ENCODE data around the gene TERF2IP. TPM values are rescaled to one million over a fixed set of nuclear protein-coding genes. Genes with fewer than 3 reads are reported as not detected.

TERF2IP gene
- total RNA-seq, 2 donors from 2014 or later, result 27.1 to 37.0 TPM

GRCh38 chr16:75628351-75628750 is 19.2 kb upstream of the TERF2IP start:
- H3K36me3 ChIP-seq, result peaks cover 16% of the 10 kb centered on the region
- intact Hi-C loops (cut with DNase I), result loop anchor here (10.0 kb wide), 1 partner anchor 154 kb away; no protein-coding TSS in a partner anchor
- TF ChIP-seq CTCF (IDR thresholded peaks at IDR 0.05), result no peak
- no peak for DNase-seq
- H3K4me1 ChIP-seq, result no peaks in the 10 kb centered on the region
- H3K27ac ChIP-seq, result no peak overlapping the region
- H3K27me3 ChIP-seq, result no peaks in the 10 kb centered on the region
- no peaks in the 10 kb centered on the region for H3K9me3 ChIP-seq
- no peak overlapping the region for H3K4me3 ChIP-seq
- H3K9ac ChIP-seq (ENCODE audit: low read depth in 2 of 2, low read length in 2 of 2), result no peak overlapping the region

DNA sequence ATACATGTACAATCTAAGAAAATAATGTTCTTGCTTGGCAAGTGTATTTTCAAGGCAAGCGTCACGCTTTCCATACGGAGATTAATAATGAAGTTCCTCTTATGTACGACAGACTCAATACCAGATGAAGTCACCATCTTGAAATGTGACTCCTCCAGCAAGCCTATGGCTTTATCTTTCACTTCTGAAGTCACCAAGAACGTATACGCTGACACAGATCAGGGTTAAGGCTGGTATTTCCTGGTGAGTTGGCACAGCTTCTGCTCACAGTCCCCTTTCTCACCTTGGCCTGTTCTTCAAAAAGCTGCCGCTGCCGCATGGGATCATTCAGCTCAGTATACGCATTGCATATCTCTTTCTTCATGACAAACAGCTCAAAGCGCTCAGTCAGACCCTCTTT is 18.4 kb upstream of the TERF2IP start:
- no peak for DNase-seq
- H3K4me3 ChIP-seq, result no peak overlapping the region
- peaks cover 23% of the 10 kb centered on the region for H3K36me3 ChIP-seq
- no peaks in the 10 kb centered on the region for H3K4me1 ChIP-seq
- H3K27me3 ChIP-seq, result no peaks in the 10 kb centered on the region
- H3K27ac ChIP-seq, result no peak overlapping the region
- TF ChIP-seq CTCF (IDR thresholded peaks at IDR 0.05), result no peak
- intact Hi-C loops (cut with DNase I), result loop anchor here (10.0 kb wide), 1 partner anchor 154 kb away; no protein-coding TSS in a partner anchor
- no peak overlapping the region for H3K9ac ChIP-seq (ENCODE audit: low read depth in 2 of 2, low read length in 2 of 2)
- no peaks in the 10 kb centered on the region for H3K9me3 ChIP-seq

DNA sequence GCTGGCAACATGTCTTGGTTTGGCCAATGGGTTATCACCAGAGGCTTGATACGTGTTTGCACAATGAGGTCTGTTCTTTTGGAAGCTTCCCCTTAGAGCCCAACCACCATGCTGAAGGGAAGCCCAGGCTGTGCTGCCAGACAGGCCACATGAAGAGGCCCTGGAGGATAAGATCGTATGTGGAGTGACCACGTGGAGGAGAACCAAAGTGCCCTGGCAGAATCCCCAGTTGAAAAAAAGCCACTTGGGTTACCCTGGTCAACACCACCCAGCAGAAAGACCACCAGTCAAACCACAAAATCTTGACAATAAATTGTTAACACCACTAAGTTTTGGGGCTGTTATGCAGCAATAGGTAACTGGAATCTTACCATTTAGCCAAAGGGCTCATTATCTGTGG is 17.5 kb upstream of the TERF2IP start:
- Histone ChIP-seq H3K27ac (no peak overlapping the region), H3K27me3 (no peaks in the 10 kb centered on the region), H3K4me3 (no peak overlapping the region), H3K9ac (ENCODE audit: low read depth in 2 of 2, low read length in 2 of 2) (no peak overlapping the region), H3K36me3 (peaks cover 26% of the 10 kb centered on the region), H3K4me1 (no peaks in the 10 kb centered on the region), H3K9me3 (no peaks in the 10 kb centered on the region)
- intact Hi-C loops (cut with DNase I), result no loop called here
- no peak for TF ChIP-seq CTCF (IDR thresholded peaks at IDR 0.05)
- no peak for DNase-seq

DNA sequence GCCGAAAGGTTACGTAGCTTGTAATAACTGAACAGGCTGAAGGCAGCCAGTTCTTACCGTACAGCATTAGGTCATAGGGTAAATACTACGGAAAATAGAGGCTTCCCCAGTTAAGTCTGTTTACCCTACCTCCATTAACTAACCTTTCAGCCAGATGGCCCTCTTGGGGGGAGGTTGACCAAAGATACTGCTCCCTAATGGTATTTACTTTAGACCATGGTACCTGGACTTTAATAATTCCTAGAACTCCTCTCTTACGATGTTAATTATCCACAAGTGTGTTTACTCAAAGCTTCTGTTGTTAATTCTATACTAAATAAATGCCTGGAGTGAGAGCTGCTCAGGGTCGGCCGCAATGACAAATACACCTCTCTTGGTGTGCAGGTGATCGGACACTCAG is 14.7 kb upstream of the TERF2IP start:
- Histone ChIP-seq H3K27me3 (no peaks in the 10 kb centered on the region), H3K4me3 (no peak overlapping the region), H3K9ac (ENCODE audit: low read depth in 2 of 2, low read length in 2 of 2) (no peak overlapping the region), H3K4me1 (no peaks in the 10 kb centered on the region), H3K27ac (no peak overlapping the region), H3K9me3 (no peaks in the 10 kb centered on the region), H3K36me3 (peaks cover 32% of the 10 kb centered on the region)
- TF ChIP-seq CTCF (IDR thresholded peaks at IDR 0.05), result no peak
- no peak for DNase-seq
- intact Hi-C loops (cut with DNase I), result no loop called here

- H3K4me3 ChIP-seq, result no peak overlapping the region
- H3K36me3 ChIP-seq, result peaks cover 20% of the 10 kb centered on the region
- intact Hi-C loops (cut with DNase I), result no loop called here
- DNase-seq, result no peak
- no peak overlapping the region for H3K27ac ChIP-seq
- no peak for TF ChIP-seq CTCF (IDR thresholded peaks at IDR 0.05)
- no peak overlapping the region for H3K9ac ChIP-seq (ENCODE audit: low read depth in 2 of 2, low read length in 2 of 2)
- H3K27me3 ChIP-seq, result no peaks in the 10 kb centered on the region
- no peaks in the 10 kb centered on the region for H3K9me3 ChIP-seq
- H3K4me1 ChIP-seq, result no peaks in the 10 kb centered on the region
Measured at GRCh38 chr16:75635036-75635435, 12.5 kb upstream of the TERF2IP start.

- Histone ChIP-seq H3K9me3 (no peaks in the 10 kb centered on the region), H3K9ac (ENCODE audit: low read depth in 2 of 2, low read length in 2 of 2) (no peak overlapping the region), H3K4me3 (no peak overlapping the region), H3K27ac (no peak overlapping the region), H3K4me1 (no peaks in the 10 kb centered on the region), H3K27me3 (no peaks in the 10 kb centered on the region), H3K36me3 (peaks cover 6% of the 10 kb centered on the region)
- TF ChIP-seq CTCF (IDR thresholded peaks at IDR 0.05), result no peak
- intact Hi-C loops (cut with DNase I), result no loop called here
- no peak for DNase-seq
Measured at GRCh38 chr16:75640598-75640997, 7.0 kb upstream of the TERF2IP start.
